ENCODE results near the gene GPR150.

The GPR150 gene

GRCh38 chr5:95619514-95620029, 315 bp upstream of the GPR150 start:
- H3K36me3 Mint-ChIP-seq (ENCODE audit: low read depth) = no peaks in the 10 kb centered on the region
- peaks cover 65% of the 10 kb centered on the region for H3K27me3 Mint-ChIP-seq (ENCODE audit: low read depth)
- no peak for TF ChIP-seq CTCF (IDR thresholded peaks at IDR 0.05; ENCODE audit: unreplicated experiment in 3 of 3)
- no peaks in the 10 kb centered on the region for H3K9me3 Mint-ChIP-seq
- H3K4me1 Mint-ChIP-seq = peaks cover 12% of the 10 kb centered on the region
- H3K4me3 Mint-ChIP-seq = peak overlapping the region; percentile 74 to 87 (median 79)
- no peak overlapping the region for H3K27ac Mint-ChIP-seq

DNA sequence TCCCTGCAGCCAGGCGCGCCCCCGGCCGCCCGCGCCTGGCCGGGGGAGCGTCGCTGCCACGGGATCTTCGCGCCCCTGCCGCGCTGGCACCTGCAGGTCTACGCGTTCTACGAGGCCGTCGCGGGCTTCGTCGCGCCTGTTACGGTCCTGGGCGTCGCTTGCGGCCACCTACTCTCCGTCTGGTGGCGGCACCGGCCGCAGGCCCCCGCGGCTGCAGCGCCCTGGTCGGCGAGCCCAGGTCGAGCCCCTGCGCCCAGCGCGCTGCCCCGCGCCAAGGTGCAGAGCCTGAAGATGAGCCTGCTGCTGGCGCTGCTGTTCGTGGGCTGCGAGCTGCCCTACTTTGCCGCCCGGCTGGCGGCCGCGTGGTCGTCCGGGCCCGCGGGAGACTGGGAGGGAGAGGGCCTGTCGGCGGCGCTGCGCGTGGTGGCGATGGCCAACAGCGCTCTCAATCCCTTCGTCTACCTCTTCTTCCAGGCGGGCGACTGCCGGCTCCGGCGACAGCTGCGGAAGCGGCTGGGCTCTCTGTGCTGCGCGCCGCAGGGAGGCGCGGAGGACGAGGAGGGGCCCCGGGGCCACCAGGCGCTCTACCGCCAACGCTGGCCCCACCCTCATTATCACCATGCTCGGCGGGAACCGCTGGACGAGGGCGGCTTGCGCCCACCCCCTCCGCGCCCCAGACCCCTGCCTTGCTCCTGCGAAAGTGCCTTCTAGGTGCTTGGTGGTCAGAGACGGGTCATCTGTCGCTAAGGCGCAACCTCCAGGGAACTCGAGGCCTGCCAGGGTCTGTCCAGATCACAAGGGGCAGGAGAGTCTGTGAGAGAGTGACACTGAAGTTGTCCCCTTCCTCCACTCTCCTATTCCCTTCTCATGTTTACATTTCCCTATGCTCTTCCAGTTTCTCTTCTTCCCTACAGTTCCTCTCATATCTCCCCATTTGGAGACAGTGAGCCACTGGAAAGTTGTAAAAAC, 1.3 kb downstream of the GPR150 start:
- Mint-ChIP-seq H3K4me3 (peak overlapping the region; percentile 82 to 90 (median 86)), H3K27me3 (ENCODE audit: low read depth) (peaks cover 65% of the 10 kb centered on the region), H3K4me1 (peaks cover 12% of the 10 kb centered on the region), H3K36me3 (ENCODE audit: low read depth) (no peaks in the 10 kb centered on the region), H3K27ac (peak overlapping the region in 1 of 3 experiments; percentile 58), H3K9me3 (no peaks in the 10 kb centered on the region)
- no peak for TF ChIP-seq CTCF (IDR thresholded peaks at IDR 0.05; ENCODE audit: unreplicated experiment in 3 of 3)

DNA sequence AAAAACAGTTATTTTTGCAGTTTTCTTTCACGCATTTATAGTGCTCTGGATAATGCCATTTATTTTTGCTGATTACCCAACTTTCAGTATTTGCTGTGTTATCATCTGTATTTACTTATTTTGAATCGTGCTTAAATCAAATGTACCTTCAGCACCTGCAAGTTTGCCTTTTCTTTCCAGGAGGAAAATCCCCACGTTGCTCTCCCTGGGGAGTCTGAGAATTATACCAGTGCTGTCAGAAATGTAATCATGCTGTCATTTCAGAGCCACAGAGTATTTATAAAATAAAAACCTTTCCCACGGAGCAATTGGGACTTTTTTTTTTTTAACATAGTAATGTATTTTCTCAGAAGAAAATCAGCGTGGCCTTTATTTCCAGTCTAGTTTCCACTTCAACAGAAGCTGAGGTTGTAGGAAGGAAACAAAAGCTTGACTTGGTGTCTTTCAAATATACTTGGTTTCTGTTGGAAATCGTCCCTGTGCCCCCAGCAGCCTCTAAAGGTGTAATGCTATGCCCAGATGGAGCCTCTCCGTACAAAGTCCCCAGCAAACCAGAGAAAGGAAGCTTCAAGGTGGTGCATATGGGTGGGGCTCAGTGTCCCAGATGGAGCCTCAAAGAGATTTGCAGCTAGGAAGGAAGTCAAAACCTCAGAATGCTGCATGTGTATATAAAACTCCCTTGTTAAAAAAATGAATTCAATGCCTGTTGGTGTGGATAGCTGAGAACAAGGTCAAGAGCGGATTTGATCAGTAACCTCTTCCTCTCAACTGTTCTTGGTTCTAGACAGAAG, 2.1 kb downstream of the GPR150 start:
- Mint-ChIP-seq H3K4me1 (peaks cover 12% of the 10 kb centered on the region), H3K9me3 (no peaks in the 10 kb centered on the region)

DNA sequence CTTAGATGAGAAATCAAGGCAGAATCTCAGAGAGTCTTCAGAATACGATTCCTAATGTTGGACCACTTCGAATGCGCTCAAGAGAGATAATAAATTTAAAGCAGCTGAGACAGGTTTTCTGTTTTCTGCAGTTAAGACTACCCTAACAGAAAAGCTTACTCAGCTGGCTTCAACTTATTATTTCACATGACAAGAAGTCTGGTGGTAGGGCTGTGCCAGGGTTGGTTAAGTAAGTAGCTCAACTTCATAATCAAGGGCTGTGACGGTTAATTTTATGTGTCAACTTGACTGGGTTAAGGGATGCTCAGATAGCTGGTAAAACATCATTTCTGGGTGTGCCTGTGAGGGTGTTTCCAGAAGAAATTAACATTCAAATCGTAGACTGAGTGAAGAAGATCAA, 3.8 kb downstream of the GPR150 start:
- Mint-ChIP-seq H3K4me1 (peaks cover 12% of the 10 kb centered on the region), H3K9me3 (no peaks in the 10 kb centered on the region), H3K27ac (no peak overlapping the region)

More for the DNA sequence above, 2.1 kb downstream of the GPR150 start:
- Mint-ChIP-seq H3K27me3 (ENCODE audit: low read depth) (peaks cover 60% of the 10 kb centered on the region), H3K36me3 (ENCODE audit: low read depth) (no peaks in the 10 kb centered on the region), H3K4me3 (peak overlapping the region; percentile 82 to 90 (median 86)), H3K27ac (peak overlapping the region in 1 of 3 experiments; percentile 58)
- no peak for TF ChIP-seq CTCF (IDR thresholded peaks at IDR 0.05; ENCODE audit: unreplicated experiment in 3 of 3)

DNA sequence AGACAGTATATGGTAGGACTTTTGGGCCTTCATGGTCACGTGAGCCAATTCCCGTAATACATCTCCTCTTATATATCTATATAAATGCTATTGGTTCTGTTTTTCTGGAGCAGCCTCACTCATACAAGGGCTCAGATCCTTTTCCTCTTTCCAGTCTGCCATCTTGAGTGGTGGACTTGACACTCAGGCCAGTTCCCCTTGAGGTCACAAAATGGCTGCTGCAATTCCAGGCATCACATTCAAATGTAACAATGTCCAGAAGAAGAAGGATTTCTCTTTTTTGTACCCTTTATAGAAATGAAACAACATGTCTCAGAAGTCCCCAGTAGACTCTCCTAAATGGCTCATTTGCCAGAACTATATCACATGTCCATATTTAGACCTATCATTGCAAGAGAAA, 4.5 kb downstream of the GPR150 start:
- Mint-ChIP-seq H3K4me3 (no peak overlapping the region), H3K36me3 (ENCODE audit: low read depth) (no peaks in the 10 kb centered on the region), H3K4me1 (peaks cover 11% of the 10 kb centered on the region), H3K27me3 (ENCODE audit: low read depth) (peaks cover 40% of the 10 kb centered on the region), H3K27ac (no peak overlapping the region), H3K9me3 (no peaks in the 10 kb centered on the region)
- TF ChIP-seq CTCF (IDR thresholded peaks at IDR 0.05; ENCODE audit: unreplicated experiment in 3 of 3) = no peak

More for the DNA sequence above, 3.8 kb downstream of the GPR150 start:
- H3K36me3 Mint-ChIP-seq (ENCODE audit: low read depth) = no peaks in the 10 kb centered on the region
- no peak overlapping the region for H3K4me3 Mint-ChIP-seq
- no peak for TF ChIP-seq CTCF (IDR thresholded peaks at IDR 0.05; ENCODE audit: unreplicated experiment in 3 of 3)
- H3K27me3 Mint-ChIP-seq (ENCODE audit: low read depth) = peaks cover 46% of the 10 kb centered on the region

All from nephron (organoid).